Cardiac ventricle fibroblast (primary cell): ENCODE data around the gene STOML3. TPM values are rescaled to one million over a fixed set of nuclear protein-coding genes. Genes with fewer than 3 reads are reported as not detected.

ENCODE experiments used
- total RNA-seq: library from RNA; depleted of rRNA; stranded (reverse); fragments of >200 nt; gene quantifications from 2 replicates; pipeline ENCODE4 v1.2.3, GENCODE V29; 2015

Gene STOML3, protein sequence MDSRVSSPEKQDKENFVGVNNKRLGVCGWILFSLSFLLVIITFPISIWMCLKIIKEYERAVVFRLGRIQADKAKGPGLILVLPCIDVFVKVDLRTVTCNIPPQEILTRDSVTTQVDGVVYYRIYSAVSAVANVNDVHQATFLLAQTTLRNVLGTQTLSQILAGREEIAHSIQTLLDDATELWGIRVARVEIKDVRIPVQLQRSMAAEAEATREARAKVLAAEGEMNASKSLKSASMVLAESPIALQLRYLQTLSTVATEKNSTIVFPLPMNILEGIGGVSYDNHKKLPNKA
- not detected in 2 replicates for total RNA-seq

GRCh38 chr13:38990693-38991092, at the start of gene STOML3:
STOML3 (minus strand) TSS chr13:38990831; CDS start chr13:38990721, 110 bp downstream.

DNA sequence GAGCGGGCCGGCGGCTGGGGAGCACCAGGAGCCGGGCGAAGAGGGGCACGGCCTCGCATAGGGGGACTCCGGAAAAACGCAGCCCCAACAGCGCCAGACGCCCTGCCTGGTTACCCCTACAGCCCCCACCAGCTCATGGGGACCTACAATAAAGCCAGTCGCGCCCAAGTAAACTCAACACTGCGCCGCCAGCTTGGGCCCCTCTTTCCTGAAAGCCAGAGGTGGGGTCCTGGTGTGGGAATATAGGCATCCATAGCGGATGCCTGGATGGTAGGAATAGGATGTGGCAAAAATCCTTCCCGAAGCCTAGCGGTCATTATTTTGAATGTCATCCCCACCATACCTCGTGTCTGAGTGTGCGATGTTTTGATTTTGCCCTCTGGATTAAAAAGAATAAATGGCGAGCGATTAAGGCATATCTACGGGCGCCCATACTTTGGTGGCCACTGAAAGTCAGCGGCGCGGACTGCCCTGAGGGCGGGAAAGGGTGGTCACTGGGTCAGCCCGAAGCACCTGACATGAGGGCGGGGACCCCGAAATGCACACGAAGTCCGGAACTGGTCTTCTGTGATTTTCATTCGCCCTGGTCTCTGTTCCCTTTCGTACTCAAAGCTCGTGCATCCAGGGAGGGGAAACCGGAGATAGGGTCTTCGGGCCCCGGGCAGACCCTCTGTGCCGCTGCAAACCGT, 47.4 kb upstream of the STOML3 start, which contains the start of the genes NHLRC3 and PROSER1:
NHLRC3 (plus strand) TSS at position 577 of the 689 bp plus-strand sequence. CDS start 184 bp downstream, outside the sequence.
PROSER1 (minus strand) TSS at position 210 of the 689 bp plus-strand sequence. CDS start 847 bp downstream, outside the sequence.

Other genes with a start within 250 kb of the STOML3 start
- 4.3 and 5.4 TPM in 2 replicates for gene PROSER1, start 47.3 kb upstream of the STOML3 start, total RNA-seq
- gene NHLRC3, start 47.6 kb upstream of the STOML3 start, total RNA-seq: 4.5 and 8.0 TPM in 2 replicates